T-helper 17 cell (primary cell): ENCODE results near the gene DLG2. TPM values are rescaled to one million over a fixed set of nuclear protein-coding genes. Genes with fewer than 3 reads are reported as not detected.
"Not testable (repeated sequence)": the region's sequence is repeated elsewhere in the genome, so short reads cannot be mapped to it uniquely, and the experiment has no call there.

Source experiments
- ATAC-seq: fragments of 150-1000 bp; cut with Tn5 transposase; 2 replicates; pipeline ENCODE4 v1.10.0; 2021; ENCODE audit warnings: mild to moderate bottlenecking, moderate library complexity
- DNase-seq, 3 donors: peaks; one replicate each; pipeline versions ENCODE4 v3.0.0 to v3.0.0-alpha.2; 2020 to 2021
- H3K9me3 ChIP-seq: one replicate; pipeline ENCODE4 v1.7.0; 2013; ENCODE audit warnings: low read length, mild to moderate bottlenecking; ENCODE audit not compliant: control insufficient read depth, poor library complexity, severe bottlenecking
- H3K27ac Mint-ChIP-seq: one replicate; pipeline ENCODE4 v1.8.0; 2022; ENCODE audit warnings: mild to moderate bottlenecking, moderate library complexity, mixed read lengths
- H3K27me3 Mint-ChIP-seq: one replicate; pipeline ENCODE4 v1.8.0; 2022; ENCODE audit warnings: mixed read lengths
- H3K36me3 Mint-ChIP-seq: one replicate; pipeline ENCODE4 v1.8.0; 2022; ENCODE audit warnings: low read depth, mixed read lengths
- H3K4me1 Mint-ChIP-seq: one replicate; pipeline ENCODE4 v1.8.0; 2022; ENCODE audit warnings: mild to moderate bottlenecking, mixed read lengths
- H3K4me3 Mint-ChIP-seq: one replicate; pipeline ENCODE4 v1.8.0; 2022; ENCODE audit warnings: mild to moderate bottlenecking, moderate library complexity, mixed read lengths
- total RNA-seq, 4 donors: library from RNA in 2 of 4; stranded (reverse) in 2 of 4; gene quantifications; one replicate each; pipeline ENCODE4 v1.2.3 and lab custom pipeline; 2022 to 2026

Gene DLG2
- total RNA-seq, 2 donors from 2014 or later, result 1.0 to 2.2 TPM

DNA sequence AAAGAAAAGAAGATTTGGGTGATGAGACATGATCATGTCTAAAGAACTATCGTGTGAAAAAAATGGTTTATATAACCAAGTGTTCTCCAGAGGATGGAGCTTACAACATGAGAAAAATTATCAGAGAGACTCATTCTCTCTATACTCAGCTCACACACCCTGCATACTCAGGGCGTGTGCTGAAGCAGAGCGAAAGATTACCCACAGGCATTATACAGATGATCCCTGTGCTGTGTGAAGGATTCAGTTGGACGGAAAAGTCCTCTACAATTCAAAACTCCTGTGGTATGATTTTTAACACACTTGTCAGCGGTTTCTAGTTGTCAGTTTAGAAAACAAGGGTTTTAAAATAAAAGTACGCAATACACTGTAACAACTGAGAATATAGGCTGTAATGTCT is 267.3 kb downstream of the DLG2 start:
- Mint-ChIP-seq H3K27ac (no peak overlapping the region), H3K4me3 (no peak overlapping the region), H3K27me3 (no peaks in the 10 kb centered on the region)

DNA sequence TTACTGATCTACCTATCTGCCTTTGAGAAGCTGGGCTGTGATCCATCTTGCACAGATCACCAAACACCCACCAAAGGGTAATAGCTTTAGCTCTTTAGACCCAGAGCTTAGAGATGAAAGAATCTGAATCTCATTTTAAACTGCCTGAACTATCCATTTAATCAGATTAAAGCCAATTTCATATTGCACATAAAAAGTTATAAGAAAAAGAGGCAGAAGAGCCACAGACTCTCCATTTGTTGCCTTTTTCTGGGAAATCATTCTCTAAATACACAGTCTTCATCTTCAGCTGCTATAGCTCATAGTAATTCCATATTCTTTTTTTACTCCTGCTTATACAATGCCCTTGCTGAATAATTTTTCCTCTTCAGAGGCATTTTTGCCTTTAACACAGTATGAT is 271.2 kb downstream of the DLG2 start:
- Mint-ChIP-seq H3K4me3 (no peak overlapping the region), H3K27ac (no peak overlapping the region), H3K36me3 (no peaks in the 10 kb centered on the region), H3K27me3 (no peaks in the 10 kb centered on the region), H3K4me1 (no peaks in the 10 kb centered on the region)
- ATAC-seq, result no peak
- H3K9me3 ChIP-seq, result no peaks in the 10 kb centered on the region
- no peak for DNase-seq

More for the DNA sequence above, 267.3 kb downstream of the DLG2 start:
- no peak for DNase-seq
- no peak for ATAC-seq
- peaks cover 2% of the 10 kb centered on the region for H3K36me3 Mint-ChIP-seq
- no peaks in the 10 kb centered on the region for H3K4me1 Mint-ChIP-seq
- no peaks in the 10 kb centered on the region for H3K9me3 ChIP-seq

- not testable (repeated sequence) for DNase-seq, H3K27ac Mint-ChIP-seq, H3K36me3 Mint-ChIP-seq
Measured at GRCh38 chr11:85349539-85349938, 277.6 kb downstream of the DLG2 start.

GRCh38 chr11:85348945-85349344 is 278.2 kb downstream of the DLG2 start:
- no peak for DNase-seq
- Mint-ChIP-seq H3K4me3 (no peak overlapping the region), H3K27ac (no peak overlapping the region), H3K27me3 (no peaks in the 10 kb centered on the region), H3K36me3 (no peaks in the 10 kb centered on the region), H3K4me1 (no peaks in the 10 kb centered on the region)
- no peaks in the 10 kb centered on the region for H3K9me3 ChIP-seq
- ATAC-seq, result no peak

More at GRCh38 chr11:85349539-85349938, 277.6 kb downstream of the DLG2 start:
- H3K9me3 ChIP-seq, ATAC-seq, H3K4me1 Mint-ChIP-seq, H3K27me3 Mint-ChIP-seq, H3K4me3 Mint-ChIP-seq: not testable (repeated sequence)

GRCh38 chr11:85347291-85347690 is 279.9 kb downstream of the DLG2 start:
- no peaks in the 10 kb centered on the region for H3K27me3 Mint-ChIP-seq

DNA sequence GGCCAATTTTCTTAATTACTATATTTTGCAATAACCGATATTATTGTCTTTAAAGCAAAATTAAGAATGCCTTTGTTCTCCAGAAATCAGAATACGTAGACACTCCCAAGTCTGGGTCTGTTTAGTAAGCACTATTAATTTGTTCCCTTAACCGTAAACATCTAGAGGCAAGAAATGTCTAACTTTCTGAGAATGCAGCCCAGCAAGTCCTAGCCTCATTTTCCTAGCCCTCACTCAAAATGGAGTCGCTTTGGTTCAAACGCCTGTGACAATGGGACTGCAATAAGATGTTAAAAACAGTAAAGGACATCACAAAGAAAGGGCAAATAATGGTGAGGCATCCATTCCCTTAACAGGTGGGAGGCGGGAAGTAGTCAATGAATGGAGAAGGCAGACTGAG is 280.7 kb downstream of the DLG2 start:
- DNase-seq (no peak), ATAC-seq (no peak)
- Mint-ChIP-seq H3K36me3 (no peaks in the 10 kb centered on the region), H3K4me3 (no peak overlapping the region), H3K27ac (no peak overlapping the region), H3K27me3 (no peaks in the 10 kb centered on the region), H3K4me1 (no peaks in the 10 kb centered on the region)
- no peaks in the 10 kb centered on the region for H3K9me3 ChIP-seq

More at GRCh38 chr11:85347291-85347690, 279.9 kb downstream of the DLG2 start:
- Mint-ChIP-seq H3K27ac (no peak overlapping the region), H3K4me3 (no peak overlapping the region), H3K36me3 (no peaks in the 10 kb centered on the region), H3K4me1 (no peaks in the 10 kb centered on the region)
- H3K9me3 ChIP-seq, result no peaks in the 10 kb centered on the region
- no peak for DNase-seq
- ATAC-seq, result no peak

DNA sequence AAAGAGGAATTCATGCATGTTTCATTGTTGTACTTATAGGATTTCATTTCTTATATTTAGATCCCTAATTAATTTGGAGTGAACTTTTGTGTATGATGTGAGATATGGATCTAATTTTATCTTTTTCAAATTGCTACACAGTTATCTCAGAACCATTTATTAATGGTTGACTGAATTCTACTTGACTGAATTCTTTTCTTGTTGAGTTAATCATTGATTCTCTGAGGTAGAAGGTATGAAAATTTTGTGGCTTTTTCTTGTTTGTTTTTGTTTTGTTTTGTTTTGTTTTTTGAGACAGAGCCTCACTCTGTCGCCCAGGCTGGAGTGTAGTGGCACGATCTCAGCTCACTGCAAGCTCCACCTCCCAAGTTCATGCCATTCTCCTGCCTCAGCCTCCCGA is 286.3 kb downstream of the DLG2 start:
- not testable (repeated sequence) for H3K4me1 Mint-ChIP-seq, ATAC-seq, H3K9me3 ChIP-seq, H3K36me3 Mint-ChIP-seq, H3K27me3 Mint-ChIP-seq, DNase-seq, H3K4me3 Mint-ChIP-seq, H3K27ac Mint-ChIP-seq

- DNase-seq (no peak), ATAC-seq (no peak)
- H3K36me3 Mint-ChIP-seq, result no peaks in the 10 kb centered on the region
Measured at GRCh38 chr11:85318573-85318972, 308.6 kb downstream of the DLG2 start.

GRCh38 chr11:85316967-85317366 is 310.2 kb downstream of the DLG2 start:
- no peaks in the 10 kb centered on the region for H3K36me3 Mint-ChIP-seq
- no peaks in the 10 kb centered on the region for H3K27me3 Mint-ChIP-seq
- ATAC-seq (peak; percentile 52), DNase-seq (no peak)
- no peak overlapping the region for H3K27ac Mint-ChIP-seq
- no peak overlapping the region for H3K4me3 Mint-ChIP-seq
- H3K4me1 Mint-ChIP-seq, result no peaks in the 10 kb centered on the region
- H3K9me3 ChIP-seq, result peaks cover 4% of the 10 kb centered on the region

More at GRCh38 chr11:85318573-85318972, 308.6 kb downstream of the DLG2 start:
- H3K9me3 ChIP-seq, result peaks cover 4% of the 10 kb centered on the region
- no peak overlapping the region for H3K4me3 Mint-ChIP-seq
- no peak overlapping the region for H3K27ac Mint-ChIP-seq
- H3K27me3 Mint-ChIP-seq, result no peaks in the 10 kb centered on the region
- no peaks in the 10 kb centered on the region for H3K4me1 Mint-ChIP-seq

DNA sequence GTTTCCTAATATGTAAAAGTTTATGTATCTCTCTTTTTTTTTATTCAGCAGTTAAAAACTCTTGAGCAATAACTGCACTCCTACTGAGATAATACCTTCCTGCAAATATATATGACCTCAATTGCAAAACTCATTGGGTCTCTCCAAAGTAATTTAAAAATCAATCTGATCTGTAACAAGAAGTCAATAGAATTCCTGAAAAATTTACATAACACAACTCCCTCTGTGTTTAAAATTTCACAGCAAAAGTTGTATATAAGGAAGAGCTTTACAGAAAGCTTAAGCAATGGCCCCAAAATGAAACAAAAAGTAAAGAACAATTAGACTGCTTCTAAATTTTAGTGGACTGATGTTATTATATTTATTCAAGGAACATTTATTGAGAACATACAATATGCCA is 313.4 kb downstream of the DLG2 start:
- Mint-ChIP-seq H3K27me3 (no peaks in the 10 kb centered on the region), H3K27ac (no peak overlapping the region), H3K4me1 (no peaks in the 10 kb centered on the region), H3K4me3 (no peak overlapping the region), H3K36me3 (no peaks in the 10 kb centered on the region)
- no peak for ATAC-seq
- no peak for DNase-seq
- H3K9me3 ChIP-seq, result no peaks in the 10 kb centered on the region

- no peak overlapping the region for H3K4me3 Mint-ChIP-seq
- H3K27me3 Mint-ChIP-seq, result no peaks in the 10 kb centered on the region
- H3K4me1 Mint-ChIP-seq, result no peaks in the 10 kb centered on the region
- DNase-seq (no peak), ATAC-seq (no peak)
- H3K36me3 Mint-ChIP-seq, result no peaks in the 10 kb centered on the region
- H3K9me3 ChIP-seq, result no peaks in the 10 kb centered on the region
- H3K27ac Mint-ChIP-seq, result no peak overlapping the region
Measured at GRCh38 chr11:85310479-85310878, 316.7 kb downstream of the DLG2 start.

GRCh38 chr11:85307366-85307765 is 319.8 kb downstream of the DLG2 start:
- Mint-ChIP-seq H3K4me1 (no peaks in the 10 kb centered on the region), H3K4me3 (no peak overlapping the region), H3K27ac (no peak overlapping the region), H3K27me3 (no peaks in the 10 kb centered on the region), H3K36me3 (peaks cover 3% of the 10 kb centered on the region)
- ATAC-seq (no peak), DNase-seq (no peak)
- no peaks in the 10 kb centered on the region for H3K9me3 ChIP-seq

- H3K36me3 Mint-ChIP-seq, result peaks cover 3% of the 10 kb centered on the region
- no peak for ATAC-seq
- H3K4me3 Mint-ChIP-seq, result no peak overlapping the region
- no peak for DNase-seq
- no peaks in the 10 kb centered on the region for H3K9me3 ChIP-seq
- H3K27me3 Mint-ChIP-seq, result no peaks in the 10 kb centered on the region
- no peaks in the 10 kb centered on the region for H3K4me1 Mint-ChIP-seq
- H3K27ac Mint-ChIP-seq, result no peak overlapping the region
Measured at GRCh38 chr11:85301895-85302678, 325.1 kb downstream of the DLG2 start.

GRCh38 chr11:85299258-85299942 is 327.7 kb downstream of the DLG2 start:
- Mint-ChIP-seq H3K4me1 (no peaks in the 10 kb centered on the region), H3K36me3 (peaks cover 3% of the 10 kb centered on the region), H3K27ac (no peak overlapping the region), H3K4me3 (no peak overlapping the region), H3K27me3 (no peaks in the 10 kb centered on the region)
- ATAC-seq (no peak), DNase-seq (no peak)
- H3K9me3 ChIP-seq, result no peaks in the 10 kb centered on the region
